HG02571 (cell line): ENCODE data around the gene KCTD2.
"Not testable (repeated sequence)": the region's sequence is repeated elsewhere in the genome, so short reads cannot be mapped to it uniquely, and the experiment has no call there.

Experiments used
- ATAC-seq: cut with Tn5 transposase; IDR thresholded peaks from one replicate; pipeline ENCODE4 v1.9.1; 2021; ENCODE audit warnings: mild to moderate bottlenecking, moderate library complexity; ENCODE audit not compliant: unreplicated experiment

KCTD2 gene

GRCh38 chr17:75049057-75049456, 2.0 kb downstream of the KCTD2 start:
- no peak for ATAC-seq

DNA sequence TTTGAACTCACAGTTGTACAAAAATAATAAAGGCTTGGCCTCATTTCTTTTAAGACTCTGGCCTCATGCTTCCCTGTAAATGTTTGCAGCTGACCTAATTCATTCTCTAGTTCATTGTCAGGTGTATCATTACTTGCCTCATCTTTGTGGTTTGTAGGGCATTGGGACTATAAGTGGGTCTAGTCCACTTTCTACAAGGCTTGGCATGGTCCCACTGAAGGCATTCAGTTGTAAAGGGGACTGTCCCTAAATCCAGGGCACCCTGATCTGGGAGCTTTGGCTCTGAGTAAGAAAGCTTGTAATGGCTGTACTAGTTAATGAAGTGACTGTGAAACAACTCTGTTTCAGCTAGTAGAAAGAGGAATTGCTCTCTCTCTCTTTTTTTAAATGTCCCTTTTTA, 2.7 kb downstream of the KCTD2 start:
- ATAC-seq, result no peak

DNA sequence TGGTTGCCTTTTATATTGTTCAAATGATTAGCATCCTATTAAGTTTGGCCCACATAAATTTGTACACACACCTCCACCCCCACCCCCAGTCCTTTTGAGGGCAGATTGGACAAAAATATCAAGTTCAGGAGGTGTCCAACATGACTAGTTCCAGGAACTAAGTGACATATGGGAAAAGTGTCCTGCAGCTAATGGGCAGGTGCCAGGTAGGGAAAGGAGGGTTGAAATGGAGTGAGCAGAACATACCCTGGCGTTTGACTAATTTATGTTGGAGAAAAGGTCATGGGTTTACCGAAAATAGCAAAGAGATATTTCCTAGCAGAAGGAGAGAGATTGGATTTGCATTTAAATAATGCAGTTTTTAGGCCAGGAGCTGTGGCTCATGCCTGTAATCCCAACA, 4.9 kb downstream of the KCTD2 start:
- no peak for ATAC-seq

DNA sequence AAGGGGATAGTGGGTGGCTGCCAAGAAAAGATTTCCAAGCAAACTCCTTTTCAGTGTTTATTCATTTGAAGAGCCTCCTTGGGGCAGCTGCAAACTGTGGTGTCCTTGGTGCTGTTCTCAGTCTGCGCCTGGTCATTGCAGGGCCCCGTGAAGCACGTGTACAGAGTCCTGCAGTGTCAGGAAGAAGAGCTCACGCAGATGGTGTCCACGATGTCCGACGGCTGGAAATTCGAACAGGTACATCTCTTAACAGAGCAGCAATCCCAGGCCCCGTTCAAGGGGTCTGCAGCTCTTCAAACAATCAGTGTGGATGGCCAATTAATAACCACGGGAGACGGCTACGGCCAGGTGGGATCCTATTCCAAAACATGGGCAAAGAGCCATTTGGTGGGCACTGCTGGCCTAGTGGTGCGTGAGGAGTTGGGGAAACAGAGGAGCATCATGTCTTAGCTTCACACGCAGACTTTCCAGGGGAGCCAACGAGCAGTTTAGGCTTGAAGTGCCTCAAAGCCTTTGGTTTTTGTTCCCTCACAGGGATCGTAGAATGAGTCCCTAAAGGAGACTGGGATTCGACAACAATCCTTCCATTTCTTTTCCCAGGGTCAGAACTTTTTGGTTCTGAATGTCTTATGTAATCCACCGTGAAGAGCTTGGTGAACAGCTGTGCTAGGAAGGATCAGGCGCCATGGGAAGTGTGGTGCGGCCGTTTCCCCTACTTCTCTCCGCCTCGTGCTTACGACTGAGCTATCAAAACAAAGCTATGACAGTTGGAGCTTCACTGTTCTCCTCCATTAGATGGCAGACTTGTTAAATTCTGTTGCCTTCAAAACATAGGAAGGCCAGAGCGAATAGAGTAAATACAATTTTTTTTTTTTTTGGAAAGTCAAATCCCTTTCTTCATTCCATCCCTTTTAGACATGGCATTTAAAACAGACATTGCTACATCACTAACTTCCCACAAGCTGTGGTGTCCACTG, 12.6 kb downstream of the KCTD2 start:
- no peak for ATAC-seq

GRCh38 chr17:75060434-75061054, 13.5 kb downstream of the KCTD2 start:
- no peak for ATAC-seq

GRCh38 chr17:75061055-75061438, 14.0 kb downstream of the KCTD2 start:
- no peak for ATAC-seq

DNA sequence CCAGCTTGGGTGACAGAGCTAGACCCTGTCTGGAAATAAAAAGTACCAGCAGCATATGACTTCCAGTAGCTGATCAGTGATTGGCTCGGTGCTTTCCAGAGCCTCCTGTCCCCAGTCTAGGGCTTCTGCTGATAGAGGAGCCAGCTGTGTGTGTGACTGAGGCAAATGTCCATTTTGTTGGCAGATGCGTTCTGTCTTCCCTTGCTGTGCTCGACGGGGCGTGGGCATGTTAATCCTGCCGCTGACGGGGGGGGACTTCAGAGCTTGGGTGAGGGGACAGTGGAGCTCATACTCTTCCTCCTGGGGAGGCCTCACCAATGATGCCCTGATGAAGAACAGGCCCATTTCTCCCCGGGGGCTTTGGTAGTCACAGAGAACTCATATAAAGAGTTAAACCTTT, 14.6 kb downstream of the KCTD2 start:
- no peak for ATAC-seq

DNA sequence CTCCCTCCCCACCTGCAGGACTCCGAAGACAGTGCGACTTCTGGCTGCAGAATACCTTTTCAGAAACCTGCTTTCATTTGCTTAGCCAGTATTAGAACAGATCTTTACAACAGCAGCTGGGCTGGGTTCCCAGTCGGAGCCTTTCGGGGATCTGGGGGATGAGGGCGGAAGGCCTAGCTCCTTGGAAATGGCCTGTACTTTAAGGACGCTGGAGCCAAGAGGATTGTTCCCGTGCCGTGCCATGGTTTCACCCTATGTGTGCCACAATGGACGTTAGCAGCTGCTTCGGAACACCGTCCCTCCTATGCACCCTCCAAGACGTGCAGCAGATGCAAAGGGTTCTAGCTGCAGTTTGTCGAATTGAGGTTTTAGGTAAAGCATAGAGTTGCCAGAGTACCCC, 16.2 kb downstream of the KCTD2 start:
- no peak for ATAC-seq

- no peak for ATAC-seq
These were observed 16.6 kb downstream of the KCTD2 start for GRCh38 chr17:75063626-75064025.

DNA sequence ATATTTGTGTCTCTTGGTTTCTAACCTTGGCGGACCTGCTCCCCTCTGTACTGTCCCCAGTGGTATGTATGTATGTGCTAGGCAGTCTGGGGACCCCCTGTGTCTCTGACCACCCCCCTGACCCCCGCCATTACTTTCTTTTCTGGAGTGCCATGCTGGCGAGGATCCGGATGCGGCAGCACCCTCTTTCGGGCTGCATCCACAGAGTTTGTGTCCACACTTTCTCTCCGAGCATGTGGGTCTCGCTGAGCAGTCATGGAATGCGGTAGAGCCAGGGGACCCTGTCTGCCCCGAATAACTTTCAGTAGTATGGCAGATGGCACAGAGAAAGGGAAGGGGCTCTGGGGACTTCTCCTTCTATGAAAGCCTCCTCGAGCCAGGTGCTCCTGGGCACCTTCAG, 17.0 kb downstream of the KCTD2 start:
- ATAC-seq, result no peak

DNA sequence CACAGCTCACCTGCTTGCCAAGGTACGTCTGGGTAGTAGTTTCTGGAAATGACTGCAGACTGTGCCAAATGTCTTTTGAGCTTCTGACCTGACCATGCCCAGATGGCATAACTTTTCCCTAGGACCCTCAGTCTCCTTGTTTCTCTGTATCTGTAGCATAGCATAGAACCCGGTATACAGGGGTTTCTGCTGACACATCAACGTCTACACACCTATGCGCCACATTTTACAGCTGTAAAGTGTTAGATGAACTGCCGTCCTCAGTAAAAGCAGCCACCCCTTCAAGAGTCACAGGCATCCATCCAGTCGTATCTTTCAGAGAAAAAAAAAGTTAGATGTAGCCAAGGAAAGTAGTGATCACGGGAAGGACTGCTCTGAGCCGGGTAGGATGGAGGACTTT, 17.4 kb downstream of the KCTD2 start:
- ATAC-seq, result no peak

DNA sequence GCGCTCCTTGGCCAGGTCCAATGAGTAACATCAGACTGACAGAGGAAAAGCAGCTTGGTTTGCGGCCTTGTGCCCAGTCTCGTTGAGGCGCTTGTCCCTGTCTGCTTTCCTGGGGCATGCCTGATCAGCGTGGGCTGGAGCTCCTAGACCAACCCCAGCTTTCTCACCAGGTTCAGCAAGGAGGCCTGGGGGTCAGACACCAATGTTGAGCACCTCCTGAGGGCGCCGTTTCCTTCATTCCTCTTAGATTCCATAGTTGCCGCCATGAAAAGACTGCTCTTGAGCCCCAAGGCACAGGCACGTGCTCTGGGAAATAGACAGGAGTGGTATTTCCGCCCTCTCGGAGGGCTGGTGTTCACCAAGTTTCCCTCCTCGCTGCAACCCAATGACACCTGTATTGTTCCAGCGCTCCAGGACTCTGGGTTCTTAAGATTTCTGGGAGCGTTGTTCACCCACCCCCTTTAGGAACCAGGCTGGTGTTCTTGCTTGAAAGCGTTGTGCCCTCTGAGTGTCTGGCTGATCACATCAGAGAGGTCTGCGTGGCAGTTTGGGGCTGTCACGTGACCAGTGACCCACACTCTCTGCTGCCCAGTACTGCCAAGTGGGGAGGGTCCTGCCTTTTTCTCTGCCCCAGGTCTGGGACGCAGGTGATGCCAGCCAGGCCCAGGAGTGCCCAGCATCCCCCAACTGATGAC, 18.0 kb downstream of the KCTD2 start:
- no peak for ATAC-seq

GRCh38 chr17:75065562-75066151, 18.6 kb downstream of the KCTD2 start:
- no peak for ATAC-seq

DNA sequence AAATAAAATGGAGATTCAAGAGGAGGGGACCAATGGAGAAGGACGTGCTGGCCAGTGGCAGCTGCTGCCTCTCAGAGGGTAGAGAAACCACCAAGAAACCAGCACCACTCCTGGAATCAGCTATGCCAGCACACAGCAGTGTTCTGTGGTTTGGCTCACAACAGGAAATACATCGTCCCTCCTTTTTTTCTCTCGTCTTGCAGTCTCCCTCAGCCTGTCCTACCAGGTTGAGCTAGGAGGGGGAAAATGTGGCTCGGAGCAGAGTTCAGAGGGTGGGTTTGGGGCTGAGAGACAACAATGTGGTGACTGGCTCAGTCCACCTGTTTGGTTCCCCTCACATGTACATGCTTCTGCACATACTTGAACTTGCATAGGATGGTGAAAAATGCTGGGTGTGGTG, 20.8 kb downstream of the KCTD2 start:
- ATAC-seq, result no peak

- no peak for ATAC-seq
These were observed 21.7 kb downstream of the KCTD2 start for GRCh38 chr17:75068750-75069149.

- ATAC-seq, result no peak
These were observed 22.8 kb downstream of the KCTD2 start for GRCh38 chr17:75069783-75070182.

DNA sequence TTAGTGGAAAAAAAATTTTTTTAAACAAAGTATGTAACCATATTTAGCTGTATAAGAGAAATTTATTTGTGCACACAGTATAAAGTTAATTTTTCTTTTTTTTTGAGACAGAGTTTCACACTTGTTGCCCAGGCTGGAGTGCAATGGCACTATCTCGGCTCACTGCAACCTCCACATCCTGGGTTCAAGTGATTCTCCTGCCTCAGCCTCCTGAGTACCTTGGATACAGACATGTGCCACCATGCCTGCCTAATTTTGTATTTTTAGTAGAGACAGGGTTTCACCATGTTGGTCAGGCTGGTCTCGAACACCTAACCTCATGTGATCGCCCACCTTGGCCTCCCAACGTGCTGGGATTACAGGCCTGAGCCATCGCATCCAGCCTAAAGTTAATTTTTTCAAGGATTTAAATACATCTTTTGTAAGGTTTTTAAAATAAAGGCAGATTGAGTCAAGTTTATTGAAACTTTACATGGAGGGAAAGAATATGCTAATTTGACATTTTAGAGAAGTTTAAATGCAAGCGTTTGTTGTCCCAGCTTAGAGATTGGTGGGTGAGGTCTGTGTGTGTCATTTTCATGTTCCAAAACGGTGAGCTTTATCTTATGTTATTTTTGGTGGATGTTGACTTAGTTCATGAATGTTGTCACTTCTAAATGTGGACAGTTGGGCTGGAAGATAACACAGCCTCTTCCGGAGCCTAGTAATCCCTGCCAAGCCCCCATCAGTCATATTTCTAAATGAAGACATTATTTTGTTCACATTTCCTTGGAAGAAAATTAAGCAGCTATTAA, 24.6 kb downstream of the KCTD2 start:
- ATAC-seq, result not testable (repeated sequence)

- not testable (repeated sequence) for ATAC-seq
These were observed 25.9 kb downstream of the KCTD2 start for GRCh38 chr17:75072909-75073308.

GRCh38 chr17:75073618-75074047, 26.6 kb downstream of the KCTD2 start:
- ATAC-seq, result no peak

GRCh38 chr17:75074532-75074931, 27.5 kb downstream of the KCTD2 start:
- no peak for ATAC-seq
